Measurements from ENCODE around the gene NCOA3.
"Not testable (repeated sequence)": the region's sequence is repeated elsewhere in the genome, so short reads cannot be mapped to it uniquely, and the experiment has no call there.

Gene NCOA3

DNA sequence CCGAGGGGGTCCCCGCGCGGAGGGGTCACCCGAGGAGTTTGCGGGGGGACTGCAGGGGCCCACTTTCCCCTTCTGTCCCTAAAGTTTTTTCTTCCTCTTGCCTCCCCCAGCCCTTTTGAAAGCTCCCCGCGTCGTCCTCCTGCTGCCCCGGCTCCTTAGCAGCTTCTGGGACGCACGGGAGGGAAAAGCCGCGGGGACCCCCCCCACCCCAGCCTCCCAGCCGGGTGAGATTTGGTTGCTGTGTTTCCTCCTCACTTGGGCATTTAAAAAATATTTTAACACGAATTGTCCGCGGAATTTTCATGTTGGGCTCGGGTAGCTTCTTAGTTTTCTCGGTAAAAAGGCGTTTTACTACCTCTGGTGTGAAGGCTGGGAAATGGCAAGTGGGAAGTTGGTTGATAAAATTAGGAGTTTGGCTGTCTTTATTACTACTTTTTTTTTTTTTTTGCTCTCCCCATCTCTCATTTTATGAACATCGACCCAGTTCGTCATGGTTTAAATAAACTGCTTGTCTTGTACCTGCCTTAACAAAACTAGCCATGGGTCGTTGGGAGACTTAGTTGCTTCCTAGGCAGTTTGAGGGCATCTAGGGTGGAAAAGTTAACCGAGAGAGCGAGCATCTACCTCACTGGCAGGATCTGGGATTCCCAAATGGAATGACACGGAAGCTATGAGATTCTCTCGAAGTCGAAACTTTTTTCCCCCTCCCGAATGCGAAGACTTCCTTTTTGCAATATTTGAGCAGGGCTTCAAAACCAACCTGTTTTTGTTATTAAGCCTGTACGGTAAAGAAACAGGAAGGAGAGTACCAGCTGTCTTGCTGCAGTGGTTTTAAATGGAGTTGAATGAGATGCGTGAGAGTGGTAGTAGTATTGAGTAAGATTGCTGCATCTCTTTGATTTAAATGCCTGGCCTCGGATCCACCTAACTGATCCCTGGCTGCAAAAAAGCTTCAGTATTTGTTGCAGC lies 868 bp downstream of the NCOA3 start:
- TF ChIP-seq, protein P1, sequence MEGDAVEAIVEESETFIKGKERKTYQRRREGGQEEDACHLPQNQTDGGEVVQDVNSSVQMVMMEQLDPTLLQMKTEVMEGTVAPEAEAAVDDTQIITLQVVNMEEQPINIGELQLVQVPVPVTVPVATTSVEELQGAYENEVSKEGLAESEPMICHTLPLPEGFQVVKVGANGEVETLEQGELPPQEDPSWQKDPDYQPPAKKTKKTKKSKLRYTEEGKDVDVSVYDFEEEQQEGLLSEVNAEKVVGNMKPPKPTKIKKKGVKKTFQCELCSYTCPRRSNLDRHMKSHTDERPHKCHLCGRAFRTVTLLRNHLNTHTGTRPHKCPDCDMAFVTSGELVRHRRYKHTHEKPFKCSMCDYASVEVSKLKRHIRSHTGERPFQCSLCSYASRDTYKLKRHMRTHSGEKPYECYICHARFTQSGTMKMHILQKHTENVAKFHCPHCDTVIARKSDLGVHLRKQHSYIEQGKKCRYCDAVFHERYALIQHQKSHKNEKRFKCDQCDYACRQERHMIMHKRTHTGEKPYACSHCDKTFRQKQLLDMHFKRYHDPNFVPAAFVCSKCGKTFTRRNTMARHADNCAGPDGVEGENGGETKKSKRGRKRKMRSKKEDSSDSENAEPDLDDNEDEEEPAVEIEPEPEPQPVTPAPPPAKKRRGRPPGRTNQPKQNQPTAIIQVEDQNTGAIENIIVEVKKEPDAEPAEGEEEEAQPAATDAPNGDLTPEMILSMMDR (conservative IDR thresholded peaks at IDR 0.05; ENCODE audit: low read depth, low read length), result no peak

DNA sequence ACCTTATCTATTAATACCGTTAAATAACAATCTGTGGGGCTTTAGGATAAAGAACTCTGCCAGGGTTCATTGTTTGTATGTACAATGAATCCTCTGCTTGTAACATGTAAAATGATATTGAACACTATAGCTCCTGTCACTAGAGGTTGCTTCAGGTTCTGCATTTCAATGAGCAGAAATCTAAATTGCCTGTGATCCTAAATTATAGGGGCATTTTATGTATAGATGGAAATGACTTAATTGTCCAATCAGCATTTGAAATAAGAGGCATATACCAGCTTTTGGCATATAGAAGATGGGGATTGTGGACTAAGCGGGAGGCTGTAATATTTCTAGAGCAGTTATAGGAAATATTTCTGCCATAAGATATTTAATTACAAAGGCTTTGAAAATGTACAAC lies 2.0 kb downstream of the NCOA3 start:
- H2AFZ ChIP-seq (ENCODE audit: low read depth), result no peak overlapping the region
- H3K9ac ChIP-seq, result no peak overlapping the region; the same call in 1 of the 2 replicates
- no peaks in the 10 kb centered on the region for H3K27me3 ChIP-seq (ENCODE audit: insufficient read depth, low read depth)
- H4K20me1 ChIP-seq (ENCODE audit: insufficient read depth), result peaks cover 10% of the 10 kb centered on the region; the same call in 1 of the 2 replicates
- no peaks in the 10 kb centered on the region for H3K36me3 ChIP-seq (ENCODE audit: insufficient read depth)
- no peak overlapping the region for H3K4me3 ChIP-seq (IDR thresholded peaks at IDR 0.05; ENCODE audit: insufficient read depth, low read depth, low read length)
- H3K27ac ChIP-seq, result peak overlapping the region; percentile 48; the same call in 1 of the 2 replicates
- peak overlapping the region; percentile 90 for H3K4me2 ChIP-seq
- TF ChIP-seq, protein P1 (conservative IDR thresholded peaks at IDR 0.05; ENCODE audit: low read depth, low read length), result no peak
- H3K79me2 ChIP-seq (ENCODE audit: insufficient read depth, low read depth), result peaks cover 69% of the 10 kb centered on the region
- peaks cover 71% of the 10 kb centered on the region for H3K4me1 ChIP-seq (ENCODE audit: low read depth, poor library complexity, severe bottlenecking)

More for the DNA sequence above, 868 bp downstream of the NCOA3 start:
- Histone ChIP-seq H3K79me2 (ENCODE audit: insufficient read depth, low read depth) (peaks cover 58% of the 10 kb centered on the region), H2AFZ (ENCODE audit: low read depth) (peak overlapping the region; percentile 67), H4K20me1 (ENCODE audit: insufficient read depth) (peaks cover 10% of the 10 kb centered on the region; the same call in 1 of the 2 replicates), H3K9ac (peak overlapping the region; percentile 69), H3K4me3 (IDR thresholded peaks at IDR 0.05; ENCODE audit: insufficient read depth, low read depth, low read length) (no peak overlapping the region), H3K27ac (peak overlapping the region; percentile 48), H3K27me3 (ENCODE audit: insufficient read depth, low read depth) (no peaks in the 10 kb centered on the region), H3K36me3 (ENCODE audit: insufficient read depth) (no peaks in the 10 kb centered on the region), H3K4me2 (peak overlapping the region; percentile 90), H3K4me1 (ENCODE audit: low read depth, poor library complexity, severe bottlenecking) (peaks cover 60% of the 10 kb centered on the region)

- TF ChIP-seq, protein P1 (conservative IDR thresholded peaks at IDR 0.05; ENCODE audit: low read depth, low read length), result no peak
- Histone ChIP-seq H3K9ac (no peak overlapping the region), H3K4me1 (ENCODE audit: low read depth, poor library complexity, severe bottlenecking) (peaks cover 66% of the 10 kb centered on the region), H3K4me3 (IDR thresholded peaks at IDR 0.05; ENCODE audit: insufficient read depth, low read depth, low read length) (no peak overlapping the region), H3K36me3 (ENCODE audit: insufficient read depth) (no peaks in the 10 kb centered on the region), H2AFZ (ENCODE audit: low read depth) (no peak overlapping the region), H3K27ac (0 out of 2 replicates have a peak overlapping the region, but pooled peaks have one; percentile 4), H3K4me2 (peak overlapping the region; percentile 45; the same call in 1 of the 2 replicates), H4K20me1 (ENCODE audit: insufficient read depth) (peaks cover 10% of the 10 kb centered on the region; the same call in 1 of the 2 replicates), H3K79me2 (ENCODE audit: insufficient read depth, low read depth) (peaks cover 94% of the 10 kb centered on the region), H3K27me3 (ENCODE audit: insufficient read depth, low read depth) (no peaks in the 10 kb centered on the region)
These were observed 4.6 kb downstream of the NCOA3 start for GRCh38 chr20:47506335-47506734.

DNA sequence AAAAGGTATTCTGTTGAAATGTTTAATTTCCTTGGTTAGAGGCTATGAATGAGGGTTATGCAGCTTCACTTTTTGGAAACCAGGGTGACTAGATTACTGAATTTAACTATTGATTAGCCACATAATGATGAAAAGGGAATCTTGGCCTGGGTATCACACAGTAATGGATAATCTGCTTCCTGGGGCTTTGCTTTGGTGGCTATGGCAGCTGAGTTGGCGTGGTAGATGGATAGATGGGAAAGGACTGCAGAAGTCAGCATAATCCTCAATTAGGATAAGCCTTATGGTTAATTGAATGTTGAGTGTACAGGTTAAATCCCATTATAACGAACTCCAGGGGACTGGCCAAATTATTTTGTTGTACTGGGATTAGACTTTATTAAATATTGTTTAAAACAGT lies 5.2 kb downstream of the NCOA3 start:
- peaks cover 10% of the 10 kb centered on the region; the same call in 1 of the 2 replicates for H4K20me1 ChIP-seq (ENCODE audit: insufficient read depth)
- no peak overlapping the region for H3K4me3 ChIP-seq (IDR thresholded peaks at IDR 0.05; ENCODE audit: insufficient read depth, low read depth, low read length)
- H3K27me3 ChIP-seq (ENCODE audit: insufficient read depth, low read depth), result no peaks in the 10 kb centered on the region
- no peak overlapping the region for H2AFZ ChIP-seq (ENCODE audit: low read depth)
- H3K4me2 ChIP-seq, result peak overlapping the region; percentile 45
- H3K4me1 ChIP-seq (ENCODE audit: low read depth, poor library complexity, severe bottlenecking), result peaks cover 66% of the 10 kb centered on the region
- TF ChIP-seq, protein P1 (conservative IDR thresholded peaks at IDR 0.05; ENCODE audit: low read depth, low read length), result no peak
- H3K9ac ChIP-seq, result no peak overlapping the region
- peaks cover 97% of the 10 kb centered on the region for H3K79me2 ChIP-seq (ENCODE audit: insufficient read depth, low read depth)
- peak overlapping the region; percentile 4; the same call in 1 of the 2 replicates for H3K27ac ChIP-seq
- no peaks in the 10 kb centered on the region for H3K36me3 ChIP-seq (ENCODE audit: insufficient read depth)

DNA sequence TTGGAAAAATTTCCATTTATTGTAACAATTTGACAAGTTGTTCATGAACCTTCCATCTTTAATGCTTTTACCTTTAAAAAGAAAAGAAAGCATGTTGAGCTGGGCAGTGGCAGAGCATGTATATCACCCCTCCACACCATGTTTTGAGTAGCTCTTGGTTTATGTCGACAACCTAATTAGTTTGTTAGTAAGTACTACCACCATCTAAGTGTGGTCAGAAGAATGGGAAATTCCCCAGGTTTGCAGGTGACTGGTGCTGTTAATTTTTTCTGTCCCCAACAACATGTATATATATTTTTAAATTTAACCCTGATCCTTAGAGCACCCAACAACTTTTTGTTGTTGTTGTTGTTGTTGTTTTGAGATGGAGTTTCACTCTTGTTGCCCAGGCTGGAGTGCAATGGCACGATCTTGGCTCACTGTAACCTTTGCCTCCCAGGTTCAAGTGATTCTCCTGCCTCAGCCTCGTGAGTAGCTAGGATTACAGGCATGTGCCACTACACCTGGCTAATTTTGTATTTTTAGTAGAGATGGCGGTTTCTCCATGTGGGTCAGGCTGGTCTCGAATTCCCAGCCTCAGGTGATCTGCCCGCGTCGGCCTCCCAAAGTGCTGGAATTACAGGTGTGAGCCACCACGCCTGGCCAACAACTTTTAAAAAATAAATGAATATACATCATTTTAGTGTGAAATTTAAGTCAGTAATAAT lies 5.7 kb downstream of the NCOA3 start:
- H3K79me2 ChIP-seq (ENCODE audit: insufficient read depth, low read depth), result peaks cover 97% of the 10 kb centered on the region
- peak overlapping the region; percentile 4; the same call in 1 of the 2 replicates for H3K27ac ChIP-seq
- H4K20me1 ChIP-seq (ENCODE audit: insufficient read depth), result peaks cover 10% of the 10 kb centered on the region; the same call in 1 of the 2 replicates
- peaks cover 66% of the 10 kb centered on the region for H3K4me1 ChIP-seq (ENCODE audit: low read depth, poor library complexity, severe bottlenecking)
- not testable (repeated sequence) for H3K36me3 ChIP-seq (ENCODE audit: insufficient read depth); H3K4me3 ChIP-seq (IDR thresholded peaks at IDR 0.05; ENCODE audit: insufficient read depth, low read depth, low read length); H3K27me3 ChIP-seq (ENCODE audit: insufficient read depth, low read depth); H2AFZ ChIP-seq (ENCODE audit: low read depth); H3K9ac ChIP-seq
- peak overlapping the region; percentile 45 for H3K4me2 ChIP-seq
